CD4-positive, alpha-beta T cell treated with Interferon alpha-2 for 1 hour (primary cell): ENCODE measurements around the gene TAL1.
"Not testable (repeated sequence)": the region's sequence is repeated elsewhere in the genome, so short reads cannot be mapped to it uniquely, and the experiment has no call there.

Experiments
- DNase-seq, 2 donors: peaks; one replicate each; pipeline ENCODE4 v3.0.0-alpha.2; 2020 to 2022

Gene TAL1

DNA sequence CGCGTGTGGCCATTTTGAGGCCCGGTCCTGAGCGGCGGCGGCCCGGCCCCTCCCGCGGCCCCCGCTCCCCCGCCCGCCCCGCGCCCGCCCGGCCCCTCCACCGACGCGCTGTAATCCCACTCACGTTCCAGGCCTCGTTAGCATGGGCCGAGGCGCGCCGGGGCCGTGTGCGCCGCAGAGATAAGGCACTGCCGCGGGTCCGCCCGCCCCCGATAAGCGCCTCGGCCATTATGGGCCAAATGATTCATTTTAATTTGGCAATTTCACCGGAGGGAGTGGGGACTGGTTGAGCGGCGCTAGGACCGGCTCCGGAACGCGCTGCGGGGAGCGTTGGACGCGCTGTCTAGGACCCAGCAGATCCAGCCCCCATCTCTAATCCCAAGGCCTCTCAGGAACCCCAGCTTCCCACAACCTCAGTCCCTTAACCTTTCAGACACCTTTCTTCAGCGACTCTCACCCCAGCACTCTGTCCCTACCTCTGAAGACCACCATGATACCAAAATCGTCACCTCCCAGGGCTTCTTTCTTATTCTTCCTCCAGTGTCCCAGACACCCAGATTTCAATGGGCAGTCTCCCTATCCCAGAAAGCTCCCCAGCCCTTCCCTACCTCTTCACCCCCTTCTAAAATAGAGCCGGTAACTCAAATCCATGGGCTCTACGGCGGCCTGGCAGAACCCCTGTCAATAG lies at the start of gene TAL1:
TSS of gene TAL1 (minus strand) at position 39 of the 688 bp plus-strand sequence. CDS start 6,337 bp downstream, outside the sequence.
- DNase-seq: no peak

DNA sequence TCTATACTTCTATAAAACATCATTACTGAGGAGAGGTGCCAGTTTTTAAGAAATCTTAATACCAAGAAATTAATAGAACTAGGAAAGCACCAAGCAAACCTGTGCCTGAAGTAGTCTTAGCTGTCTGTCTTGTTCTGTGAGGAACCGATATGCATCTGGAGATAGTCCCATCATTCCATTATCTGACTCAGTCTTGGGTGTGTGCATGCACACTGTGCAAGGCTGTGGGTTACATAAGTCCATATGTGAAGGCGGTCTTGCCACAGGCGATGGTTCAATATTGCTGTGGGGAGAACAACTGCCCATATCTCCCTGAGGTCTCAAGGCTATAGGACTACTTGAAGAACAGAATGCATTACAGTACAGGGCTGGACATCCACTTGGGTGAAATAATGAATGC lies 48.1 kb upstream of the TAL1 start:
- DNase-seq: no peak

DNA sequence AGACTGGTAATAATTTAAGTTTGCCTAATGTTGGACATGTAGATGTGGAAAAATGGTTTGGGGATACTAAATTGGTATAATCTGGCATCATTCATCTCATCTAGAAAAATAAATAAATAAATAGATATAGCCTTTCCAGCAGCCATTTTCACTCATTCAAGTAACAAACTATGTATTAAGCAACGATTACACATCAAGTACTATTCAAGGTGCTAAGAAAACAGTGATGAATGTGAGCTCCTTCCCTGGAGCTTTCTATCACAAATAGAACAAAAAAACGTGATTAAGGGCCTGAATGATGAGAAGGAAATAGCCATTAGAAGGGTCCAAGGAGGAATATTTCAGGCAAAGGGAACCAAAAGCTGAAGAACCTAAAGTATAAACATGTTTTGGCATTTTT lies 44.8 kb upstream of the TAL1 start:
- no peak for DNase-seq

DNA sequence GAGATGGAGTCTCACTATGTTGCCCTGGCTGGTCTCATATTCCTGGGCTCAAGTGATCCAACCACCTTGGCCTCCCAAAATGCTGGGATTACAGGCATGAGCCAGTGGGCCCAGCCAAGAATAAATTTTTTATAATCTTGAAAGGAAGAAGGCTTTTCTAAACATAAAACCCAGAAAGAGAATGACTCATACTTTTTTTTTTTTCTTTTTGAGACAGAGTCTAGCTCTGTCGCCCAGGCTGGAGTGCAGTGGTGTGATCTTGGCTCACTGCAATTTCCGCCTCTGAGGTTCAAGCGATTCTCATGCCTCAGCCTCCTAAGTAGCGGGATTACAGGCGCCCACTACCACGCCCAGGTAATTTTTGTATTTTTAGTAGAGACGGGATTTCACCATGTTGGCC lies 43.8 kb upstream of the TAL1 start:
- not testable (repeated sequence) for DNase-seq

DNA sequence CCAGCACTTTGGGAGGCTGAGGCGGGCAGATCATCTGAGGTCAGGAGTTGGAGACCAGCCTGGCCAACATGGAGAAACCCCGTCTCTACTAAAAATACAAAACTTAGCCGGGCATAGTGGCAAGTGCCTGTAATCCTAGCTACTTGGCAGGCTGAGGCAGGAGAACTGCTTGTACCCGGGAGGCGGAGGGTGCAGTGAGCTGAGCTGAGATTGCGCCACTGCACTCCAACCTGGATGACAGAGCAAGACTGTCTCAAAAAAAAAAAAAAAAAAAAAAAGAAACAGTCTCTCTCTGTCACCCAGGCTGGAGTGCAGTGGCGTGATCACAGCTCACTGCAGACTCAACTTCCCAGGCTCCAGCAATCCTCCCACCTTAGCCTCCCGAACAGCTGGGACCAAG lies 33.5 kb upstream of the TAL1 start:
- DNase-seq: not testable (repeated sequence)

DNA sequence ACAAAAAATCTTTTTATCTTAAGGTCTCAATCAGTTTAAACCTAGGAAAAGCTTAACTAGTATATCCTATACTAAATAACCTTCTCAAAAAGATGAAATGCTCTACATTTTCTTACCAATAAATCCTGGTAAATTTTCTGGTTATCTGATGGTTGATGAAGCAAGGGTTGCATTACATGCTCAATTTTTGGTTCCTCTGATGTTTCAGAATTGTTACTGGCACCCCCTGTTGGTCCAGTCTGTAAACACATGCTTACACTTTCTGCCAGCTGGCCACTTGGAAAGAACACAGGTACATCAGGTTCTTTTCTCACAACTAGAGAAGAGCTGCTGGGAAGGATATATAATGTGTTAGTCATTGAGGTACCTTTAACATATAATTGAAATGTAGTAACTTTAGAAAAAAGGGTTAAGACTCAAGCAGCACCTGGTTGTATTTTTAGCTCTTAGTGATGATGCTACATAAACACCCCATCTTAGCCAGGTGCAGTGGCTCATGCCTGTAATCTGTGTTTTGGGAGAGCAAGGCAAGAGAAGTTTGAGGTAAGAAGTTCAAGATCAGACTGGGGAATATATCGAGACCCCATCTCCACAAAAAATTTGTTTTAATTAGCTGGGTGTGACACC lies 30.9 kb upstream of the TAL1 start:
- peak; percentile 12 to 55 for DNase-seq

DNA sequence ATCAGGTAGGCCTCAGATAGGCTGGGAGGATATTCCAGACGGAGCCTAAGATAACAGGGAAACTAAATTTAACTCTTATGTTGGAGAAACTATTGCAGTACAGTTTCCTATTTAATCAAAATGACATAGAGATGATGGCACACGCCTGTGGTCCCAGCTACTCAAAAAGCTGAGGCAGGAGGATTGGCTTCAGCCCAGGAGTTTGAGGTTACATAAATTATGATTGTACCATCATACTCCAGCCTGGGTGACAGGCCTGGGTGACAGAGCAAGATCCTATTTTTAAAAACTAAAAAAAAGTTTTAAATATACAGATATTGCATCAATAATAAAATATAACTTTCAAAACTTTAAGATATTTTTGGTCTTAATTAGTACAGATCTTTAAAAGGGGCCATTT lies 25.2 kb upstream of the TAL1 start:
- DNase-seq: no peak

DNA sequence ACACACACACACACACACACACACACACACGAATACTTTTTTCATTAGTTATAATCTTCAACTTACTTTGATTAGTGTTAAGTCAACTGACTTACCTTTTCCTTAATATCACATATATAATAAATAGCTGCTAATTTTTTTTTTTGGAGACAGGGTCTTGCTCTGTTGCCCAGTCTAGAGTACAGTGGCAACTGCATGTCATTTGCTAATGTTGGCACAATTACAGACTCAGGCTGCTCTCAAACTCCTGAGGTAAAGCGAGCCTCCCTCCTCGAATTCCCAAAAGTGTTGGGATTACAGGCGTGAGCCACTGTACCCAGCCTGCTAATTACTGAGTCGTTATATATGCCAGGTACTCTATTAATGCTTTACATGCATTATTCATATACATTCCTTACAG lies 20.8 kb upstream of the TAL1 start:
- no peak for DNase-seq

DNA sequence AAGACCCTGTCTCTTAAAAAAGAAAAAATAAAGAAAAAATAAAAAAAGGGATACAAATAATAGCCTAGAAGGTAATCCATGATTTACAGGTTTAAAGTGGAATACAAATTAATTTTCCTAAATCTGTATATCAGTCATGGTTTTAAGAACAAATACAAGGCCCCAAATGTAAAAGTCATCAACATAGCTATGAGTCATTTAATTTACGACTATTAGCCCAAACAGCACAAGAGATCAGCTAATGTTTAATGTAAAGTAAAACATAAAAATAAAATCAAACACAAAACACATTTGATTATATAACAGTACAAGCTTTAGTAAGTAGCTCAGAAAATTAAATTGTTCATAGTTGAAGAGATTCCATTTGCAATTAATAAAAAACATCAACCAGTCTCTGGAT lies 20.3 kb upstream of the TAL1 start:
- no peak for DNase-seq

DNA sequence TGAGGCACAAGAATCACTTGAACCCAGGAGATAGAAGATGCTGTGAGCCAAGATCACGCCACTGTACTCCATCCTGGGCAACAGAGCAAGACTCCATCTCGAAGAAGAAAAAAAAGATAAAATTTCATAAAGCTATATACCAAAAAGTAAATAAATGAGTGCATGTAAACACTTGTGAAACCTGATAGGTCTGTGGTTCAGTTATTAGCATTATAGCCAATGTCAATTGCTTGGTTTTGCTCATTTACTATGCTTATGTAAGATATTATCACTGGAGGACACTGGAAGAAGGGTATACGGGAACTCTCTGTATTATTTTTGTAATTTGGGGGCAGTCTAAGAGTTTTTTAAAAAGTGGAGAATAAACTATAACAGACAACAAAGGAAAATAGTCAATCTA lies 17.7 kb upstream of the TAL1 start:
- DNase-seq: no peak

DNA sequence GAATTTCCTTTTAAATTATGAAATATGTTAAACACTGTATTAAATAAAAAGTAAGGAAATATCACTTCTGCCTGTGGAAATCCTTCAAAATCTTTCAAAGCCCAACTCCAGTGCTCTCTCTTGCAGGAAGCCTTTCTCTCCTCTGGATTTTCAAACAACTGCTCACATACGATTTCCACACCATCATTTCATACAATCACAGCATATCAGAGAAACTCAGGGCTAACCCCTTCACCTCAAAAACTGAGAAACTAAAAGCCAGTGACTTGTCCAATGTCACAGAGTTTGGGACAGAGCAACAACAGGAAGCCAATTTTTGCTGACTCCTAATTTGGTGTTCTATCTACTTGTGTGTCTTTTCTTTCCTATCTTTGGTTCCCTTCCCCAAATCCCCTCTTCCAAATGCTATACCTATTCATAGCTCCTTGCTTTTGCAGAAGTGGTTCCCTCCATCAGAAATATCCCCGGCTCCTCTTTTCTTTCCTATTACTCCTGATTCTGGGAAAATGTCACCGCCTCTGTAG lies 12.4 kb upstream of the TAL1 start:
- DNase-seq: no peak

DNA sequence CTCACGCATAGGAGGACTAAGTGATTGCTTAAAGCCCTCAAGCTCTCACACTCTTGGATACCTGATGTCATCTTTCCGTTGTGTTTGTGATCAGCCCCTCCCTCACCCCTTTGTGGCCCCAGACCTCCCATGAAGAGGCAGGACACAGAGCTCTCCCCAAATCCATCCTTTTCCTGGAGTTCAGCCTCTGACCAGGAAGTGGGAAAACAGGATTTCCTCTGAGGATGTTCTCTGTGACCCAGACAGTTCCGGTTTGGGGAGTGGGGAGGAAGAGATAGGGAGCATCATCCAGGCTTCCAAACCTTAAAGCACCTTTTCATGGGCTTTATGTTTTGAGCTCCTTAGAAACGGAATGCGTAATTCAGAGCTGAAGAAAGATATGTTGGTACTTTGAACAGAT lies 11.9 kb upstream of the TAL1 start:
- no peak for DNase-seq

DNA sequence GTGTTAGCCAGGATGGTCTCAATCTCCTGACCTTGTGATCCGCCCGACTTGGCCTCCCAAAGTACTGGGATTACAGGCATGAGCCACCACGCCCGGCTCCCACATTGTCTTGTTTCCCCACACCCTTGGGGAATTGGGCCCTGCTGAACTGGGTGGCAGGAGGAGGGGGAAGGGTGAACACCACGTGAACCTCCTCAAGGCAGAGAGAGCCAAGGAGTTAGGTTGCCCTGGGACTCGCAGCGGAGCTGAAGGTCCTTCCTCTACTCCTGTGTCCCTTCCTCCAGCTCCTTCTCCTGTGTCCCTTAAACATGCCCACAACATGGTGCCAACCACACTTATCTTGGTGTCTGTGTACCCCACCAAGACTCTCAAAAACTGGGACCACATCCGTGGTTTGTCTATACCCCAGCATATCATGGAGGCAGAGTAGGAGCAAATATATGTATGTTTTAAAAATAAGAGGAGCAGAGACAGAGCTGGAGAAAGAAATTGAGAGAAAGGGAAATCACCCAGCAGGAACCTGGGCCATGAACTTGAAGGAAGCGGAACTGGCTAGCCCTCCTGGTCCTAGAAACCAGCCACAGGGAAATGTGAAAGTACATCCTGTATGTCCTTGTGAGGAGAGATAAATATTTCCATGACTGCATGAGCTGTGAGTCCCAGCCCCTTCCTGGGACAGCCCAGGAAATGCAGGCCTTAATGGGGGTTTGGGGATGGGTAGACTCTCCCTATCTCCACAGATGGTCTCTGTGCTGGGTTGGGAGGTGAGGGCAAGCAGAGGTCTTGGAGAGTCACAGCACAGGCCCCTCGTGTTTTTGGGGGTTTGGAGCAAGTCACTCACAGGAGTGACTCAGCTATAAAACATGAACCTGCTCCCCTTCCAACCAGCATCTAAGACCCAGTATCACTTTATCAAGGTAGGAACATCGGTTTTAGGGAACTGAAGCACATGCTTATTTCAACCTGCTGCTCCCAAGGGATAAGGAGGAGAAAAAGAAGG lies 9.4 kb upstream of the TAL1 start:
- no peak for DNase-seq

DNA sequence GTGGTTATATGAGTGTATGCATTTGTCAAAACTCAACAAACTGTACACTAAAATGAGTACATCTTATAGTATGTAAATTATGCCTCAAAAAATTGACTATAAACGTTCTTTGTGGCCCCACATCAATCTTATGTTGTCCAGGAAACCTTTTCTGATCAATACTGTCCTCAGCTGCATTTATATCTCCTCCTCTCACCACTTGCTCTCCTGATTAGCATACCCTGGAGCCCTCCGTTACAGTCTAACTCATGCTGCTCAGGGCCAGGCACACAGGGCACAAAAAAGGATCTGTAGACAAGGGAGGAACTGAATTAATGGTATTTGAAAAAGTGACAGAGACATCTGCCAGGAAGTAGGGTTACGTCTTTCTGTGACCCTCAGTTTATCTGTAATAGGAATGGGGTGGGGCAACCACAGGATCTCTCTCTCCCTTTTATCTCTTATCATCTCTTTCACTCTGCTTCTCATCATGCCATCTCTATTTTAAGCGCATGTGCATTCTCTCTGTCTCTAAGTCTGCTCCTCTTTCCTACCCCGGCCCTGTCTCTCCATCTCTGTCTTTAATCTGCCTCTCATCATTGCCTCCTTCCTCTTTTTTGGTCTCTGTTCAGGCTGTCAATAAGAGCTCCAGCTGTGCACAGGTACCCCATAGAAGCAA lies 7.0 kb upstream of the TAL1 start:
- DNase-seq: peak in 1 of 2 donors; percentile 8

DNA sequence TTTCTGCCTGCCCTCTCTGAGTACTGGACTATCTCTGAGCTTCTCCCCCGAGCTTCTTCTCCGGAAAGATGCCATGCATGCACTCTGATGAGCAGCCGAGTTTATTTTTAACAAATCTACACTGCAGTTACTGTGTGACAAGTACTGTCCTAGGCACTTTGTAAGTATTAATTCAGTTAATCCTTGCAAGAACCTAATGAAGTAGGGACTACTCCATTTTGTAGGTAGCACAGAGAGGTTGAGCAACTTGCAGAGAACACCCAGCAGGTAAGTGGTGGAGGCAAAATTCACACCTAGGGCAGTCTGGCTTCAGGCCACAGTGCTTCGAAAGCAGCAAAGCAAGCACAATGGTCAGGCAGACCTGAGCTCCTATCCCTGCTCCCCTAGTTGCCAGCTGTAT lies 3.8 kb upstream of the TAL1 start:
- DNase-seq: no peak

DNA sequence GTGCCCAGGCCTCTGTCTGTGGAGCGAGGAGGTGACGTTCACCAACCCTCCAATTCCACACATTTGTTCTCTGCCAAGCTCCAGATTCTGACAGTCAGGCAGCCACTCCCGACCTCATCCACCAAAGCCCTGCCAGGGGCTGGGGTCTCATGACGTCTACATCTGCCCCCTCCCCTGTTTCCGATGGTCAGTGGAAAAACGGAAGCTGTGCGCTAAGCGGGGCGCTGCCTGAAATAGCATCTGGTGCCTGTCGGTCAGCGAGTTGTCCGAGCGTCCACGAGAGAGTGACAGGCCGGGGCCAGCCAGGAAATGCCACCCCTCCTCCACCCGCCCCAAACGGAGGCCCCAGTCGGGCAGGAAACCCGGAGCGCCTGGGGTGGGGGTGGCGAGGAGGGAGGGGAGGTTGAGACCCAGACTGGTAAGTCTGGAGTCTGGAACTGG lies 3.2 kb upstream of the TAL1 start:
- DNase-seq: no peak

DNA sequence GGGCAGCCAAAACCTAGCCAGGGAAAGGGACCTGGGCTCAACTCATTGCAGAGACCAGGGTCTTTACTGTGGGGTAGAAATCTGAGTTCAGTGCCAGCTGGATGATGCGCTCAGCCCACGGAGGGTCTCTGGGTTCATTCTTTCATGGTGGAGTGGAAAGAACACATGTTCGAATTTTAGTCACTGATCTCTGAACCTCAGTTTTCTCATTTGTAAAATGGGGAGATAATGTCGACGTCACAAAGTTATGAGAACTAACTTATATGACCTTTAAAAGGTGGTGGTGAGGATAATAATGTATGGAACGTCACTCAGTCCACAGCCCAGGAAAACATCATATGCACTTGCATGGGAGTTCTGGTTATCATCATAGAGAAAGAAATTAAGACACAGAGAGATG lies 1.2 kb upstream of the TAL1 start:
- no peak for DNase-seq

DNA sequence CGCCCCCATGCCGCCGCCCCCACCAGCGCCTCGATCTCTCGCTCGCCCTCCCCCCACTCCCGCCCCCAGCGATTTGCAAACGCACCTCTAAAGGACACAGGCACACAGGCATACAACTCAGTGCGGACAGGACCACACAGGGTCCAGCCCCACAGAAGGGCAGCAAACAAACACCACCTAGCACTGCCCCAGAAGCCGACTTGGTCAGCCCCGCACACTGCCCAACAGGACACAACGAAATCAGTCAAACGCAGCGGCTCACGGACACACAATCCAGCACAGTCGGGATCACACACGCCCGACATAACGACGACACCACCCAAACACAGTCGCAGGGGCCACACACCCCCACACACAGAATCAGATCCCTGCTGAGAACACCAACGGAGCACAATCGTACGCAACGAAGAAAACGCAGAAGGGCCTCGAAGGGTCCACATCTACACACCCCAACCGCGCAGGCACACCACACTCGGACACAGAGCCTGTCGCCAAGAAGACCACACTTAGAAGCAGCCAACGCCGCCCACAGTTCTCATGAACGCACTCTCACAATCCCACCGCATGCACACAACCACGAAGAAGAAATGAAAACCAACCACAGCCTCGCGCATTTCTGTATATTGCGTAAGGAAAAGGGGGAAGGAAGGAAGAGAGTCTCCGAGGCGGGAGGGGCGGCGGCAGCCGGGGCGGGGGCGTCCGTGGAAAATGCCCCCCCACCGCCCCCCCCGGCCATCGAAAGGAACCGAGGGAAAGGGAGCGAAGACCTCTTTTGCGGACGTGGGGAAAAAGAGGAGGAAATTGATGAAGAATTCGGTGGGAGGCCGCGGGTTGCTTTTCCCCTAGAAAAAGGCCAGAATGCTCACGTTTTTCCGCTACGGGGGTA lies 481 bp downstream of the TAL1 start:
- DNase-seq: peak; percentile 30 to 38

DNA sequence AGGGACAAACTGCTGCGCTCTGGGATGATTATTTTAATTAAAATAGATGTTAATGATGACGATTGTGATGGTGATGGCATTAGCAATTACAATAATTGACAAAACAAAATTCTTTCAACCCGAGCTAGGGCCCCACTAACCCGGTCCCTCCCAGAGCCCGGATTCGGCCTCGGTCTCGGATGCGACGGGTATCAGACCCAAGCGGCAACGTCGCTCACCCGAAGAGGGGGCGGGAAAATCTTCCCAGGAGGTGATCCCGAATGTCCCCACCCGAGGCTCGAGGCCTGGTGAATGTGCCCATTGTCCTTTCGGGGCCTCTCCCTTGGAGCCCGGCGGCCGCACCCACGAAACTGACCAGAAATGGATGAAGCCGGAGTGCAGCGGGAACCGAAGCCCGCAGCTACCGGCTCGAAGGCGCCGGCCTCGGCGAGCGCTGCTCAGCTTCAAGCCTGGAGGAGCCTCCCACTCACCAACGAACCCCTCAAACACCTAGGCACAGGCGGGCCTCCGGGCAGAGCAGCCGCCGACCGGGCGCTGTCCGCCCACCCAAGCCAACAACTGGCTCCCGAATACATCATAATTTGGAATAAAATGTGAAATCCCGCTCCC lies 1.2 kb downstream of the TAL1 start:
- peak in 1 of 2 donors; percentile 7 for DNase-seq

DNA sequence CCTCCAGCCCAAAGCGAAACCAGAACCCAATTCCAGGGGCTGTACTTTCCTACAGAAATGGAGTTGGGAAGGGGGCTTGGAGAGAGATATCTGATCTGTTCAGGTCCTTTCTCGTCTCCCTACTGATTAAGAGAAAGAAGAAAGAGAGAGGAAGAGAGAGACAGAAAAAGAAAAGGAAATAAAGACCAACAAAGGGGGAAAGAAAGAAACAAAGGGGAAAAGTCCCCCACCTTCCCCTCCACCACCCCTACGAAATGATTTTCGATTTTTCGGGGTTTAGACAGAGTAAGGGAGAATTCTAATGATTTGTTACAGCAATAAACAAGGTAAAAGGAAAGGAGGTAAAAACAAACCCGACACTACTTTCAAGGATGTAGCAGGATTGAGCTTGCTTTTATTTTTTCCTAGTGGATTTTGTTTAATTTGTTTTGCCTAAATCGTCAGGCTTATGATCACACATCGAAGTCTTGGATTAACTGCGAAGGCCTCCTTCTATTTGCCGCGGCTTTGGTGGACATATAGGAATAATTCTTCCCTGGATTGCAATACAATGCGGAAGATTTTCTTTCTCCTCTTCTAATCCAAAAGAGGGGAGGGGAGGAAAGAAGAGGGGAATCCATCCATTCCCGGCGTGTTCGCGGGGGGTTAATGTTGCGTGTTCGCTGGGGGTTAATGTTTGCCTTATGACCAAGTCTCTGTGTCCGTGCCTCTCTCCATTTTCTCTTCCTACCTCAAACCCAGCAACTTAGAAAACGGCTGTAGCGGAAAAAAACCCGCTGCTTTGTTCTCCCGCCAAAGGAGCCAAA lies 1.9 kb downstream of the TAL1 start:
- DNase-seq: no peak
